ENCODE measurements around the gene DUSP2.
"Not testable (repeated sequence)": the region's sequence is repeated elsewhere in the genome, so short reads cannot be mapped to it uniquely, and the experiment has no call there.

DUSP2 gene

GRCh38 chr2:96161898-96162297, 16.7 kb upstream of the DUSP2 start:
- no peak for DNase-seq

DNA sequence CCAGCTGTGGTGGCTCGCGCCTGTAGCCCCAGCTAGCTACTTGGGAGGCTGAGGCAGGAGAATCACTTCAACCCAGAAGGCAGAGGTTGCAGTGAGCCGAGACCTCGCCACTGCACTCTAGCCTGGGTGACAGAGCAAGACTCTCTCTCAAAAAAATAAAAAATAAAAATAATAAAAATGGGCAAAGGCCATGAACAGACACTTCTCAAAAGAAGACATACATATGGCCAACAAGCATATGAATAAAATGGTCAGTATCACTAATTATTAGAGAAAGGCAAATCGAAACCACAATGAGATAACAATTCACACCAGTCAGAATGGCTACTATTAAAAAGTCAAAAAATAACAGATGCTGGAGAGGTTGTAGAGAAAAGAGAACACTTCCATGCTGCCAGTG, 15.1 kb upstream of the DUSP2 start:
- DNase-seq, result not testable (repeated sequence)

DNA sequence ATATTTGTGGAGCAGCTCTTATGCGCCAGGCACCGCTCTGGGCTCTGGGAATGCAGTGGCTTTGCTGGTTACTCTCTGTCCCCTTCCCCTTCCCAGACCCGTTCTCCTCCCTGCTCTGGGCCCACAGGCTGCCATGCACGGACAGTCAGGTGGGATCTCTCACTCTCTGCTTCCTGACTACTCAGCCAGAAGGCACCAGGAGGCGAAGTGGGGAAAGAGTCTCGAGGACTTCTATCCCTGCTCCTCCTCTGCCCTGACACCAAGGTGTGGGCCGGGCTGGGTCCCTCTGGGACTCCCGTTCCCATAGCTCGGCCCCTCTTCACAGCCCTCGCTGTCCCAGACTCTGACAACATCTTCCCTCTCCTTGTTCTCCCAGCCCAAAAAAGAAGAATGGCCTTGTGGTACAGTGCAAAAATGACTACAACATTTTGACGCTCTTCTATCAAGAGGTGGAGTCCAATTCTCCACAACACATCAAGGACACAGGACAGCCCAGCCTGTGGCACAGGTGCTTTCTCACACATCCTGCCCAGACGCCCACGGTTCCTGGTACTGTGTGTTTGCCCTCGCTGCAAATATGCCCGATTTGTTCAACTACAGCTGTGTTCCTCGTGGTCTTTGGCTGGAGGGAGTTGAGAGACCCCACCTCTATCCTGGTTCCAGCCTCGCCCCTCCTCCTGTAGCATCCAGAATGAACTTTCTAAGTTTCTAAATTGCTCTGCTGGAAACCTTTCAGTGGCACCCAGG, 14.0 kb upstream of the DUSP2 start:
- no peak for DNase-seq

GRCh38 chr2:96158554-96158940, 13.3 kb upstream of the DUSP2 start:
- no peak for DNase-seq

DNA sequence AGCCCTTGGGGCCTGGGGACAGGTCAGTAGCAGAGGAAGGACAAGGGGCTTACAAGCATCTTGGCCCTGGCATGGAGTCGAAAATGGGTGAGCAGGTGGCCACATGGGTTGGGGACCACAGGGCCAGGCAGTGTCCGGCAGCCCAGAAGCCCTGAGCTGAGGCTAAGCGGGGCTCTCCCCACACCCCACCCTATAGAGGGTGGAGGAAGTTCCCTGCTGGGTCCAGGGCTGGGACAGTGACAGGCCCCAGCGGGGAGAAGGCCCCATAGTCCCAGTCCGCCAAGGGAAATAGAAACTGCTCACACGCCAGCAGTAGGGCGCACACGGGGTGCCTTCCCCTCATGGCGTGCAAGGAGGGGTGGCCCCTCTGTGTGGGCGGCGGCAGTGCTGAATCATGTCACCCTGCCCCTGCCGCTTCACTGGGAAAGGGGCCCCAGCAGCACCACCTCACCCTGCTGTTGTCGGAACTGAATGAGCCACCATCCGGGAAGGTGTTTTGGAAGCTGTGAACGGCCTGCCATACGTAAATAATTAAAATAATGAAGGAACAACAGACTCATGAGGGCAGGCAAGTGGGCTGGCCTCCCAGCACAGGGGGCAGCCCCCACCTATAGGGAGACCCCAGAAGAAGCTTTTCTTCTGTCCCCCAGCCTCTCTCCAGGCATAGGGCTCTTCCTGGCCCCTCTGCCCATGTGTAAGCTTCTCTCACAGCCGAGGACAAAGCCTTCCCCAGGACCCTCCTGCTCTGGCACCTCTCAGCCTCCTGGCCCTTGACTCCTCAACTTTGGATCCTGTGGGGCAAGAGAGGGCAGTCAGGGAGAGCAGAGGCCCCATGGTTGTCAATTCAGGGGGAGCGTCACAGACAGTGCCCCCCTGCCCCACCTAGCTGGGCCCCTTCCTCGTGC, 12.7 kb upstream of the DUSP2 start:
- DNase-seq, result no peak

DNA sequence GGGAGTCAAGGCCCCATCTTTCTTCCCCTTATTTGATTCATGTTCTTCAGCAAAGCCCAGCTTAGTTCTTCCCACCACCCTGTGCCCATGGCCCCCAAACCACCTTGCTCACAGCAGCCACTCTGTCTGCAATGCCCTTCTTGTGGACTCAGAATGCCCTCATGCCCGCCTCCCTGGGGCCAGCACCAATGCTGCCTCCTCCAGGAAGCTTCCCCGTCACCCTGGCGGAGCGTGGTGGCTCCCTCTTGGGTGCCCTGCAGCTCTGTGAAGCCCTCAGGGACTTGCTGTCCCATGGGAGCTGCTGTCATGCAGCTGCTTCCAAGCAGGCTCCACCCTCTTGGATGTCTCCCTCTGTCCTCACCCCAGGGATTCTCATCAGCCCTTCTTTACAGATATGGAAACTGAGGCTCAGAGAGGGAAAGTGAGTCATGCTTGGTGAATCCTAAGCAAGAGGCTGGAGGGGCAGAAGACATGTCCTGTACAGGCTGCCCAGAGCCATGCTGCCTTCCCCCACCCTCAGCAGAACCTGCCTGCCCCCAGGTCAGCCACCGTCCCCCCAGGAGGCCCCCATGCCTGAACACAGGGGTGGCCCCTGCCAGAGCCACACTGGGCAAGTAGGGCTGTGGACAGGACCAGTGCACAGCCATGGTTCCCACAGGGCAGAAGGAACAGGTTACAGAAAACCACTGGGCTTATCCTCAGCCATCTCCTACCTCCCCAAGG, 11.8 kb upstream of the DUSP2 start:
- DNase-seq, result no peak

- no peak for DNase-seq
Observed at GRCh38 chr2:96156011-96156820, 11.0 kb upstream of the DUSP2 start.

DNA sequence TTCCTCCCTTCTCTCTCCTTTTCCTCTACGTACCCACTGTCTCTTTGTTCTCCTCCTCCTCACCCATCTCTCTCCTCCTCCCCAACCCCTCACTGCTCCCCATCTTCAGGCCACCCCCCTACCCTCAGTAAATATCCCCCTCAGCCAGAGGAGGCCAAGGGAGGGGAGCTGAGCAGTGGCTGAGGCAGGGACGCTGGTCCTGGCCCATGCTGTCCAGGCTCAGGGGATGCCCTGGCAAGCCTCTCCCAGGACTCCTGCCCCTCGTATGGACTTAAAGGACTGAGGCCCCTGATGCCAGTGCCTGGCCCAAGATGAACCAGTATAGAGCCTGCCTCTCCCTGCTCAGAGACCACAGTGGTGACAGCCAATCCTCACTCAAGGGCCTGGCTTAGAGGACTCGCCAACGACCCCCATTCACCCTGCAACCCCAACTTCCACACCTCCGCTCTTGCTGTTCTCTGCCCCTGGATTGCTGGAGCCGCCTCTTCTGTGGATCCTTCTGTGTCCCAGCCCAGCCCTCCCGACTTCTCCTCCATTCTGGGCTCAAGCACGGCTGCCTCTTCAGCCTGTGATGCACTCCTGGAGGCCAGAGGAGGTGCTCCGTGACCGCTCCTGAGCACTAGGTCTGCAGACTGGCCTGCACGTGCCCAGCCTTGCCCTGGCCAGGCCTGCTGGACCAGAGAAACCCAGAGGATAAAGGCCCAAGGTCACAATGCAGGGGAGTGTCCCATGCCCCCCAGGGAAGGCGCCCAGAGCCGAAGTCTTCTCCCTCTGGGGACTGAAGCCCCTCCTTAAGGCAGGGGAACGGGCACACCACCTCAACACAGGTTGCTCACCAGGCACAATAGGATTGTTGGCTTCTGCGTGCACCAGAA, 9.5 kb upstream of the DUSP2 start:
- DNase-seq, result no peak

GRCh38 chr2:96153991-96154431, 8.8 kb upstream of the DUSP2 start:
- DNase-seq, result no peak

GRCh38 chr2:96153291-96153713, 8.1 kb upstream of the DUSP2 start:
- no peak for DNase-seq

GRCh38 chr2:96152304-96153161, 7.3 kb upstream of the DUSP2 start:
- DNase-seq, result no peak

DNA sequence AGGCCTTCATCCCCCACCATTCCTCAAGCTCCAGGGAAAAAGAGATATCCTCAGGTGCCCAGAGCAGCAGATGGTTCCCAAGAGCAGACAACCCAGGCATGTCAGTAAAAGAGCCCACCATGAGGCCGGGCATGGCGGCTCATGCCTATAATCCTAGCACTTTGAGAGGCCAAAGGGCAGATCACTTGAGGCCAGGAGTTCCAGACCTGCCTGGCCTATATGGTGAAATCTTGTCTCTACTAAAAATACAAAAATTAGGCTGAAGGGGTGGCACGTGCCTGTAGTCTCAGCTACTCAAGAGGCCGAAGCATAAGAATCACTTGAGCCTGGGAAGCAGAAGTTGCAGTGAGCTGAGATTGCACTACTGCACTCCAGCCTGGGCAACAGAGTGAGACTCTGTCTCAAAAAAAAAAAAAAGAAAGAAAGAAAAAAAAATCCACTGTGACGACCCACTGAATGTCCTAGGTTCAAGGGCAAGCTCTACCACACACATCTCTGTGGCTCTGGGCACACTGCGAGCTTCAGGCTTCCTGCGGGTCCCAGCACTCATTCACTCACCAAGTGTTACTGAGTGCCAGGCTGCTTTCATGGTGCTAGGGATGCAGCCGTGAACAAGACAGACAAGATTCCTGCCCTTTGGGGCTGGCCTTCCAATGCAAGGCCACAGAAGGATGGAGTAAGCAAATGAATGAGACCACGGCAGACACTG, 6.5 kb upstream of the DUSP2 start:
- DNase-seq, result no peak

DNA sequence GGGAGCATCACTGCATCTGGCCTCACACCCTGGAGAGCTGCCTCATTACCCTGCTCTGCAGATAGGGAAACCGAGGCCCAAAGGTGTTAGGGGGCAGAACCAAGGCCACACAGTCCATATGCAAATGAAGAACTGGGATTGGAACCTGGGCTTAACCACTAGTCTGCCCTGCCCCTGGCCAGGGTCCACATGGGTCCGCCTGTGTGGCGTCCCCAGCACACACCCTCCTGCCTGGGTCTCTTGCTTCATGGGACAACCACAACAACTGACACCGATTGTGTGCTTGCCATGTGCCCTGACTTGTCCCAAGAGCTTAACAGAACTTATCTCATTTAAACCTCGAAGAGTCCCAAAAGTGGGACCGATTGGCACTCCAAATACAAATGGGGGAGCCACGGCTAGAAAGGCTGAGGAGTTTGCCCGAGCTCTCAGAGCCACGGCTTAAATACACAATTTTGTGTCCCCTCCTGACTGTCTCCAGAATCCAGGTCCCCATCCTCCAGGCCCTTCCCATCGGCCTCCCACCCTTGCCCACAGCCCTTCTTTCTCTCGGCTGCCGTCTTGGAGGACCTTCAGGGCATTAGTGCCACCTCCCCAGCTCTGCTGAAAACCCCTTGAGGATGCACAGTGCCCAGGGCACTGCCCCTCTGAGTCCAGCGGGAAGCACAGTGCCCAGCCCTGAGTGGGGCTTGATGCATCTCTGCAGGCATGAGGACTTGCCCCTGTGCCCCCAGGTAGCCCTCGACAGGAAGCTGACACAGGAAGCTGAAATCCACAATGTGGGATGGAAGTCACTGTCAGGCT, 5.8 kb upstream of the DUSP2 start:
- DNase-seq, result no peak

DNA sequence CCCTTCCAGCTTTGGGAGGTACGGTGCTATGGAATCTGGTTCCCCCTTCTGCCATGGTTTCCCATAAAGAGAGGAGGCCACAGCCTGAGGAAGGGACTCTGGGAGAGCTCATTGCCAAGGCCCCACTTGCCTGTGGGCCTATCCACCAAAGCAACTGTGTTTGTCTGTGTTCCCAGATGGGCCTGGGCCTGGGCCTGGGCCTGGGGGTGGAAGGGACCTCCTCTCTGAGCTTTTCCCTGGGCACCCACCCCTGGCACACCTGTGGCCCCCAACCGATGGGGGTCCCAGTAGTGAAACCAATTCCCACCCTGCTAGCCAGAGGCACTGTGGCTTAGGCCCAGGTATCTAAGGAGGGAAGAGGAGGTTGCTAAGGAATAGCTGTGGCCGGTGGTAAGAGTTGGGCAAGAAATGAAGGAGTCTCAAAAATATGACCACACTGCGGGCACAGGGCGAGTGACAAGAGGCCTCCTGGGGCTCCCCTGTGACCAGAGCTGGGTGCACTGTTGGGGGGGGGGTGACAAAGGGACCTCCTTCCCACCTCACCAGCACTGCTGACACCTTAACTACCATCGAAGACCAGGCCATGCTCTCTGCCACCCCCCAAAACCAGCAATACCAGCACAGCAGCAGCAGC, 4.9 kb upstream of the DUSP2 start:
- DNase-seq, result no peak

DNA sequence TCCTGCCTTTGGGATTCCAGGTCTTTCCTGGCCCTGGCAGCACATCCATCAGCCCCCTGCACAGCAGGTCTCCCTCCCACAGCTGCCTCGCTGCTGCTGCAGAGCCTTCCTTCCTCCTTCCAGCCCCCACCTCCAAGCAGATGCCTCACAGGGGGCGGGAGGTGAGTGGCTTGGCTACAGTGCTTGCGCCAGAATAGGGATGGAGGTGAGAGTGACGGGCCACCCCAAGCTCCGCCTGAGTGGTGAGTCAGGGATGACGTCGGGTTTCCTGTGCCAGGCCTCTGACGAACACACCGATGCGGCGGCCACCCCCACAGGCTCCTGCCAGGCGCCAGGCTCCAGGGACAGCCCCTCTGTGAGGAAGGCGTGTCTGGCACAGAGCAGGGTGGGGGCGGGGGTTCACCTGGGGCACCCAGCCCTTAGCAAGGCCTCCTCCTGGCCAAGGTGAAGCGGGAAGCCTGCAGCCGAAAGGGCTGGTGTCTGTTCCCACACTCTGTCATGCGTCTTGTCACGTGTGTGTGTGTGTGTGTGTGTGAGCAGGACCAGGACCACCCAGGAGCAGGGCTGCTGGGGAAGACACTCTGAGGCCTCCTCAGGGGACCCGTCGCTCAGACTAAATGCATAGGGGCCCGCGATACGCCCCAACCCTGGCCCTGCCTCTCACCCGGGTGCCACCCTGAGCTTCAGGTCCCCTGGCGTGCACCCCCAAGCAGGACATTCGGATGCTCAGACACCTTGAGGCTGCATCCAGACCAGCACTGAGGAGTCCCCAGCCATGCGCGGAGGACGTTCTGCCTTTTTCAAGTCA, 3.4 kb upstream of the DUSP2 start:
- DNase-seq, result no peak

GRCh38 chr2:96147593-96148201, 2.5 kb upstream of the DUSP2 start:
- DNase-seq, result no peak
